Stimulated activated CD4-positive, alpha-beta T cell treated with anti-CD3 and anti-CD28 coated beads, Interleukin-2, amount 100 ng/mL, for 24 hours (primary cell): ENCODE data around the gene ZNF385D.
"Not testable (repeated sequence)": the region's sequence is repeated elsewhere in the genome, so short reads cannot be mapped to it uniquely, and the experiment has no call there.

Experiments used
- DNase-seq, 2 donors: peaks; one replicate each; pipeline ENCODE4 v3.0.0-alpha.2; 2020

The ZNF385D gene

DNA sequence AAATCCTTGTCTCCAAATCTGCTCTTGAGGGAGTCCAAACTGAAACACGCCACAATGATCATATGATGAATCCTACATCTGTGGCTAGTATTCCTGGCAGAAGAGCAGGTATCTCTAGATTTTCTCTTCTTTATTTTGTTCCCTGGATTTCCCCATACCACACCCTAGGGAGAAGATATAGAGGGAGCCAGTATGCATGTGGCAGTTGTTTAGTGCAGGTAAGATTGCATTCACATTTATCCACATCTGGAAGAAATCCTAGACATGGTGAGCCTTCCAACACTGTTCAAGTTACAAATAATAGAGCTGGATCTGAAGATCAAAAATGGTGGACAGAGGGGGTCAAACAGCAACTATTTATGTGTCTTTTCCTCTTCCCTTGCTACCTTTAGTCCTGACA, 316.7 kb downstream of the ZNF385D start:
- no peak for DNase-seq

DNA sequence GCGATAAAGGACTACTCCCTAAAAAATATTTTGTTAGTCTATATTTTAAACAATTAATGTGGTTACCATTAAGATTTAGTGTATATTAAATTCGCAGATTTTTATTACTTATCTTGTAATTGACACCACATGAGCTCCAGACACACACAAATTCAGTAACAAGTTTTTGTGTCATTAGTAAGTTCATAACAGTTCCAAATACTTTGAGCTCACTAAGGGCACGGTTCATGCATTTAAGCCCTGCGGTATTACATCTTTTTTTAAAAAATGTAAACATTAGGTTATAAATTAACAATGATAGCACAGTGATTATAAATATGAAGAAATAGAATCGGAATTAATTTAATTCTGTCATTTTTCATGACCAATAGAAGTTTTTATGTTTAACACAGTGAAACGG, 317.3 kb downstream of the ZNF385D start:
- DNase-seq: no peak

GRCh38 chr3:21426920-21427319, 324.1 kb downstream of the ZNF385D start:
- DNase-seq: no peak

- no peak for DNase-seq
Observed at GRCh38 chr3:21425715-21426114, 325.3 kb downstream of the ZNF385D start.

- no peak for DNase-seq
Observed at GRCh38 chr3:21421096-21421495, 329.9 kb downstream of the ZNF385D start.

- DNase-seq: no peak
Observed at GRCh38 chr3:21417991-21418390, 333.0 kb downstream of the ZNF385D start.

- DNase-seq: no peak
Observed at GRCh38 chr3:21414506-21414905, 336.5 kb downstream of the ZNF385D start.

DNA sequence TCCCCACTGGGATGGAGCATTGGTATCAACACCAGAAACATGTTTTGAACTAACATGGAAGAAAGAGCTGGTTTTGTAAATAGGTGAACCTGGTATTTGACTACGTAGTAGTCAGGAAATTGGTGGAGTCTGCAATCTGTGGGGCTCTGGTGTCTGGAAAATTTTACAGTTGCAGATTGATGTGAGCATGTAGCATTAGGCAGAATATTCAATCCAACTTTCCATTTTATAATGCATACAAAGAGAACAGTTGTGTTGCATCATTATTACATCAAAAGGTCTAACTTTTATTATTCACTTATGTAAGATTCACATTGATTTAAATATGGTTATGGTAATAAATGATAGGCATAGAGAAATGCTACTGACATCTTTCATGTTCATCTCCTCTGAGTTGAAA, 340.0 kb downstream of the ZNF385D start:
- no peak for DNase-seq

GRCh38 chr3:21409401-21409800, 341.6 kb downstream of the ZNF385D start:
- no peak for DNase-seq

- DNase-seq: no peak
Observed at GRCh38 chr3:21407743-21408142, 343.3 kb downstream of the ZNF385D start.

DNA sequence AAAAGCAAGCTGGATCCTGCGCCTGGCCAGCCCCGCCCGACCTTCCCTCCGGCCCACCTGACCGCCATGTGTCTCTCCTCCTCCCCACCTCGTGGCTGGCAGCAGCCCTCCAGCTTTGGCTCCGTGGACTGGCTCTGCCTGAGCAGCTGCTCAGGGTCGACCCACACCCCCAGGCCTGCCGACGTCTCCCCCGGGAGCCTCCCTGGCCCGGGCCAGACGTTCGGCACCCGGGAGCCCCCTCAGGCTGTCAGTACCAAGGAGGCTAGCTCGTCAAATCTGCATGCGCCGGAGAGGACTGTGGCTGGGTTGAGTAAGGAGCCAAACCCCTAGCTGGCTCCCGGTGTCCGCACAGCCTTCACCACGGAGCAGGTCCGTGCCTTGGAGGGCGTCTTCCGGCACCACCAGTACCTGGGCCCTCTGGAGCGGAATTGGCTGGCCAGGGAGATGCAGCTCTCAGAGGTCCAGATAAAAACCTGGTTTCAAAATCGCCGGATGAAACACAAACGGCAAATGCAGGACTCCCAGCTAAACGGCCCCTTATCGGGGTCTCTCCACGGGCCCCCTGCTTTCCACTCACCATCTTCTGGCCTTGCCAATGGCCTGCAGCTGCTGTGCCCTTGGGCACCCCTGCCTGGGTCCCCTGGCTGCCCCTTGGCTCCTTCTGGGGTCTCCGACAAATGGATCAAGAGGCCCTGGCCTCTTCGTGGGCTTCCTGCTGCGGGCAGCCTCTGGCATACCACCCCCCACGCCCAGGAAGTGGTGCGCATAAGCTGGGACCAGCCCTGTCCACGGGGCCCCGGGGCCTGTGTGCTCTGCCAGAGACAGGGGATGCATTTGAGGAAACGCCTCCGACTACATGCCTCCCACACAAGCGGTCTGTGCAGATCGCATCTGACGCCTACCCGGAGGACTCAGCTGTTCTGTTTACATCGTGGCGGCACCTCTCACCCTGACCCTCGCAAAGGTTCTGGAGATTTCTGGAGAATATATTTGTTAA, 345.0 kb downstream of the ZNF385D start:
- DNase-seq: no peak

DNA sequence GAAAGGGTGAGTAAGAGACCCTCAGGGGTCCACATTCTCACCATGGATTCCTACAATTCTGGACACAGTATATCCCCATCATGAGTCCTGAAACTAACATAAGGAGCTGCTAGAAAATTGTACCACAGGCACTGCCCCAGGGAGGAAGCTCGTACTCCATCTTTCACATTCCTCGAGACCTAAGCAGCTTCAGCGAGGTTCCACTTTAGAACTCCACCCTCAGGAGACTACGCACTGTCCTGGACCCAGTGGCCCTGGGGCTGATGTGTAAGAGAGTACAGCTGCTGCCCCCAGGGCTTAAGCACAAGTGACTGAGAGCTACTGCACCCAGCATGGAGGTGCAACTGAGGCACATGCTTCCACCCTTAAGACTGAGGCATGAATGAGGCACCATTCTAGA, 352.5 kb downstream of the ZNF385D start:
- DNase-seq: no peak

GRCh38 chr3:21393683-21394311, 357.2 kb downstream of the ZNF385D start:
- DNase-seq: no peak

GRCh38 chr3:21392526-21392925, 358.5 kb downstream of the ZNF385D start:
- no peak for DNase-seq

- no peak for DNase-seq
Observed at GRCh38 chr3:21390856-21391255, 360.2 kb downstream of the ZNF385D start.

- DNase-seq: no peak
Observed at GRCh38 chr3:21390136-21390535, 360.9 kb downstream of the ZNF385D start.

GRCh38 chr3:21387142-21387826, 363.7 kb downstream of the ZNF385D start:
- not testable (repeated sequence) for DNase-seq

DNA sequence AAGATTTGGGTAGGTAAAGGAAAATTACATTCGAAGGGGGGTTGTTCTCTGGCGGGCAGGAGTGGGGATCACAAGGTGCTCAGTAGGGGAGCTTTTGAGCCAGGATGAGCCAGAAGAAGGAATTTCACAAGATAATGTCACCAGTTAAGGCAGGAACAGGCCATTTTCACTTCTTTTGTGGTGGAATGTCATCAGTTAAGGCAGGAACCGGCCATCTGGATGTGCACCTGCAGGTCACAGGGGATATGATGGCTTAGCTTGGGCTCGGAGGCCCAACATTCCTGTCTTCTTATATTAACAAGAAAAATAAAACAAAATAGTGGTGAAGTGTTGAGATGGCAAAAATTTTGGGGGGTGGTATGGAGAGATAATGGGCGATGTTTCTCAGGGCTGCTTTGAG, 373.0 kb downstream of the ZNF385D start:
- DNase-seq: not testable (repeated sequence)

- DNase-seq: no peak
Observed at GRCh38 chr3:21377071-21377769, 373.8 kb downstream of the ZNF385D start.

DNA sequence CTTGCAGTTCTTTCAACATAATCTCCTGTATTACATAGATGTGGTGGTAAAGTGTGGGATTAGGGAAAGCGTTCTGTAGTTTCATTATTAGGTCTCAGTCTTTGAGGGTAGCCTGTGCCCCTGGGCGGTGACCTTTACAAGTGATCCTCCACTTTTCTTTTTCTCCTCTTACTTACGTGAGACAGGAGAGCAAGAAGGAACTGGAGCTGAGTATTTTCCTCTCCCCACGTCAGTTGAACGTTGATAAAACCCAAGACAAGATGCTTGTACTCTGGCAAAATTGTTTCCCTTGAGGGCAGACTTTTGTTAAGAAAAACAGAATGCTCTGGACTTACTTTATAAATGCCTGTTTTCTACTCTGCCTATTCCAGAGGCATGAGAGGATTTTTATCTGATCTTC, 378.7 kb downstream of the ZNF385D start:
- no peak for DNase-seq
